Astrocyte (in vitro differentiated cells and primary cell): Measurements from ENCODE around the gene ADAM22.

ENCODE experiments used
- CTCF ChIP-seq: IDR thresholded peaks from 2 replicates; pipeline ENCODE4 v1.5.1; 2011; ENCODE audit warnings: low read depth, mild to moderate bottlenecking, inconsistent platforms, low read length, moderate library complexity; ENCODE audit not compliant: insufficient read depth
- EZH2 ChIP-seq: IDR thresholded peaks from 2 replicates; pipeline ENCODE4 v1.6.1; 2012; ENCODE audit warnings: mild to moderate bottlenecking, low read length, inconsistent platforms; ENCODE audit not compliant: insufficient read depth

GRCh38 chr7:88111954-88112471 lies 178.0 kb downstream of the ADAM22 start:
- no peak for TF ChIP-seq CTCF
- no peak for TF ChIP-seq EZH2
